Fibroblast of the aortic adventitia (primary cell): ENCODE data around the gene ZFYVE19. TPM values are rescaled to one million over a fixed set of nuclear protein-coding genes. Genes with fewer than 3 reads are reported as not detected.

Experiments
- DNase-seq: peaks from one replicate; pipeline ENCODE4 v3.0.0-alpha.2; 2010; ENCODE audit warnings: low read depth
- H3K4me3 ChIP-seq: 2 replicates; pipeline ENCODE4 v1.5.1; 2011; ENCODE audit warnings: low read depth, mild to moderate bottlenecking, control low read depth, low read length, moderate library complexity
- total RNA-seq: library from RNA; depleted of rRNA; stranded (reverse); fragments of >200 nt; gene quantifications from 2 replicates; pipeline ENCODE4 v1.2.3, GENCODE V29; 2012; ENCODE audit warnings: low replicate concordance
- TF ChIP-seq, protein P1 (sequence below): IDR thresholded peaks from 2 replicates; pipeline ENCODE4 v1.5.1; 2011; ENCODE audit warnings: mild to moderate bottlenecking, low read length, control low read depth, inconsistent platforms; ENCODE audit not compliant: insufficient read depth

ZFYVE19 gene
- total RNA-seq, 1 donor, result 24.9 TPM

DNA sequence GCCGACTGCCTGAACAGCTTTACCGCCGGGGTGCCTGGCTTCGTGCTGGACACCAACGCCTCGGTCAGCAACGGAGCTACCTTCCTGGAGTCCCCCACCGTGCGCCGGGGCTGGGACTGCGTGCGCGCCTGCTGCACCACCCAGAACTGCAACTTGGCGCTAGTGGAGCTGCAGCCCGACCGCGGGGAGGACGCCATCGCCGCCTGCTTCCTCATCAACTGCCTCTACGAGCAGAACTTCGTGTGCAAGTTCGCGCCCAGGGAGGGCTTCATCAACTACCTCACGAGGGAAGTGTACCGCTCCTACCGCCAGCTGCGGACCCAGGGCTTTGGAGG lies 37.8 kb downstream of the ZFYVE19 start:
- TF ChIP-seq, protein P1, sequence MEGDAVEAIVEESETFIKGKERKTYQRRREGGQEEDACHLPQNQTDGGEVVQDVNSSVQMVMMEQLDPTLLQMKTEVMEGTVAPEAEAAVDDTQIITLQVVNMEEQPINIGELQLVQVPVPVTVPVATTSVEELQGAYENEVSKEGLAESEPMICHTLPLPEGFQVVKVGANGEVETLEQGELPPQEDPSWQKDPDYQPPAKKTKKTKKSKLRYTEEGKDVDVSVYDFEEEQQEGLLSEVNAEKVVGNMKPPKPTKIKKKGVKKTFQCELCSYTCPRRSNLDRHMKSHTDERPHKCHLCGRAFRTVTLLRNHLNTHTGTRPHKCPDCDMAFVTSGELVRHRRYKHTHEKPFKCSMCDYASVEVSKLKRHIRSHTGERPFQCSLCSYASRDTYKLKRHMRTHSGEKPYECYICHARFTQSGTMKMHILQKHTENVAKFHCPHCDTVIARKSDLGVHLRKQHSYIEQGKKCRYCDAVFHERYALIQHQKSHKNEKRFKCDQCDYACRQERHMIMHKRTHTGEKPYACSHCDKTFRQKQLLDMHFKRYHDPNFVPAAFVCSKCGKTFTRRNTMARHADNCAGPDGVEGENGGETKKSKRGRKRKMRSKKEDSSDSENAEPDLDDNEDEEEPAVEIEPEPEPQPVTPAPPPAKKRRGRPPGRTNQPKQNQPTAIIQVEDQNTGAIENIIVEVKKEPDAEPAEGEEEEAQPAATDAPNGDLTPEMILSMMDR, result no peak
- DNase-seq, result no peak
- peak overlapping the region; percentile 28 for H3K4me3 ChIP-seq

DNA sequence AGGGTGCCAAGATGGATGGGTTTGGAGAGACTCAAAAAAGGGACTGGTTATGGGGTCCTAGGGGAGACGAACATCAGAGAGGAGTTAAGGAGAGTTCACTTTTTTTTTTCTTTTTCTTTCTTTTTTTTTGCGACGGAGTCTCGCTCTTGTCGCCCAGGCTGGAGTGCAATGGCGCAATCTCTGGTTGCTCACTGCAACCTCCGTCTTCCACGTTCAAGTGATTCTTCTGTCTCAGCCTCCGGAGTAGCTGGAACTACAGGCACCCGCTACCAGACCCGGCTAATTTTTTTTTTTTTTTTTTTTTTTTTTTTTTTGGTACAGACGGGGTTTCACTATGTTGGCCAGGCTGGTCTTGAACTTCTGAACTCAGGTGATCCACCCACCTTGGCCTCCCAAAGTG lies 38.1 kb downstream of the ZFYVE19 start:
- DNase-seq, result no peak
- no peak overlapping the region for H3K4me3 ChIP-seq
- TF ChIP-seq, protein P1, result no peak

DNA sequence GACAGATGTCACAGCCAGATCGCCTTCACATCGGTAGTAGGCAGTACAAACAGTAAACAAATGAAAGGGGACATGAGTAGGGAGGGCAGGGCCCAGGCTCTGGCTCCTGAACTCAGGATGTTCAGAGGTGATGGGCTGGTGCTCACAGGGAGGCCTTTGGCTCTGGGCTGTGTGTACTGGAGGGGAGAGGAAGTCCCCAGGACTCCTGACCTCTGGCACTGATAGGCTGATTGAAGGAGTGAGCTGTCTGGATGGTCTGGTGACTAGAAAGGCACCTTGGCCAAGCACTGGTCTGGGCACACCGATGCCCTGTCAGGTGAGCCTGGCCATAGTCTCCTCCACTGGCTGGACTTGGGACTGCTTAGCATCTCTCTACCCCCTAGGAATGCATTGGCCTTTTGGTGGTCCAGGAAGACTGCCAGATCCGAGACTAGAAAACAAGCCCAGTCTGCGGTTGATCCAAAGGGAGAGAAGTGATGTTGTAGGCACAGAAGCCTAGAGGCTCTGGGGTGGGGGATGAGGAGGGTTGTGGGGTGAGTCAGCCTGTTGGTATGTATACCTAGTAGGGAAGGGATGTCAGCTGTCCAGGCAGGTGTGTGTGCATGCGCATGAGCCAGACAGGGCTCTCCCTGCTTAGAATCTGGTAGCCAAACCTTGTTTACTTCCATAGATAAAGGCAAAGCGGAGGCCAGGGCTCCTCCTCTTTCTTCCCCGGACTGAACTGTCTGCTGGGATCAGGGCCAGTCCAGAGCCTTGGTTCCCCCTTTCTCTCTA lies 38.8 kb downstream of the ZFYVE19 start:
- DNase-seq, result no peak
- no peak overlapping the region for H3K4me3 ChIP-seq
- TF ChIP-seq, protein P1, result no peak

DNA sequence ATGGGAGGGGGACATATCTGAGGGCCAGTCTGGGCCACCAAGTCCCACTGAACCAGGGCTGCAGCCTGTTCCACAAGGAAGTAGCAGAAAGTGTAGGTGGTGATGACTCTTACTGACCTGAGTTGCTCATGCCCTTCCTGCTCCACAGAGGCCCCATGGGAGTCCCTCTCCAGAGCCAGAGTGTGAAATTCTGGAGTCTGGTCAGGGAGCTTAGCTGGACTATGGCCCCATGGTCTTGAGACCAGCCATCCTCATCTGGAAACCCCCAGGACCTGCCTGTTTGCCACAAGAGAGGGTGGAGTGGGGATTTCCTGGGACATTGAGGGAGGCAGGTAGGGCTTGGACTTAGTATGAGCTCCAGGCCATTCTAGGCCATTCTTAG lies 39.9 kb downstream of the ZFYVE19 start:
- no peak overlapping the region for H3K4me3 ChIP-seq
- no peak for DNase-seq
- TF ChIP-seq, protein P1, result no peak

DNA sequence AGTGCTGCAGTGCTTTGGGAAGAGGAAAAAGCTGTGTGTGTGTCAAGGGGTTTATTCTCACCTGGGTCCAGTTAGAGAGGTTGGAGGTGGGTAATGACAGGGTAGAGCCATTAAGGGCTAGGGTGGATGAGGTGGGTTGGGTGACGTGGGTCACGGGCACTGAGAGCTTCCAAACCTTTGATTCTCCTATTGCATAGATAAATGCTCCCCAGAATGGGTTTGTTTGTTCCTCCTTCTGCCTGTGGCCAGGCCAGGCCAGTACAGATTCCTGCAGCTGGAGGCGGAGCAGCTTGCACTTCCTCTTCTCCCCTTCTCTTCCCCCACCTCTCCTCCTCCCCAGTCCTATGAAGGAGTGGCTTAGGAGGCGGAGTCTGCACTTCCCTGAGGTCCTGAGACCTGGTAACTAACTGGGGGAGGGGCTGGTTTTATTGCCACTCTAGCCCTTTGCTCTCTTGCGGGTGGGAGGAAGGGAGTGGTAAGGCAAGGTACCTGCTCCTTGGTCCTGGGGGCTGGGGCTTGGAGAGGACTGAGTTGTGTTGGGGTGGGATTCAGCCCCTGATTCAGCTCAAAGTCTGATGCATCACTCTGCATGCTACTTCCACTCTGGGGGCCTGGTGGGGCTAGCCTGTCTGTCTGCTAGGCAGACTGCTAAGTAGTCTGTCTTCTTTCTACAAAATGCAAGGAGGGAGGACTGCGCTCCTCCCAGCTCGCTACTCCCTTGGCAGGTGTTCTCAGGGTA lies 40.5 kb downstream of the ZFYVE19 start:
- TF ChIP-seq, protein P1, result no peak

DNA sequence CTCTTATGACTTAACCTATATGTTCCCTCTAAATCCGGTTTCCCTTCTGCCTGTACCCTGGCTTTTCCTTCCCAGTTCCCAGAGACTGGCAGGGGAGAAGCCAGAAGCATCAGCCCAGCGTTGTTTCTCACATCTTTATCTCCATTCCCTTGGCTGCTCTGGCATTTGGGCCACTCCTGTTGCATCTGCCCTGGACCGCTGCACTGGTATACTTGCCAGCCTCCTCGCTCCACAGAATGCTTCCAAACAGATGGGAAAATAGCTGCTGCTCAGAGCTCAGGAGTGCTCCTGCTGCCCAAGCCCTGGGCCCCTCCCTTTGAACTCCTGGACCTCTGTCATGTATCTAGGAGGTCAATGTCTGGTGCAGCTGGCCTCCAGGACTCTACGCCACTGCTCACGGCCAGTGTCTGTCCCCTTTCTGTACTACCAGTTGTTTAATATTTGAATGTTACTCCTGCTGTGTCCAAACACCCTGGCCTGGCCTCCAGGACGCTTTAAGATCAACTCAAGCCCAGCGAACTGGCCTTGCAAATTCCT lies 43.8 kb downstream of the ZFYVE19 start:
- TF ChIP-seq, protein P1, result no peak
- no peak for DNase-seq
- H3K4me3 ChIP-seq, result no peak overlapping the region

More for the DNA sequence above, 40.5 kb downstream of the ZFYVE19 start:
- no peak overlapping the region for H3K4me3 ChIP-seq
- no peak for DNase-seq
